Activated CD4-positive, alpha-beta T cell treated with anti-CD3 and anti-CD28 coated beads for 1 hour (primary cell): Measurements from ENCODE around the gene GALNT5.
"Not testable (repeated sequence)": the region's sequence is repeated elsewhere in the genome, so short reads cannot be mapped to it uniquely, and the experiment has no call there.

Source experiments
- DNase-seq: peaks from one replicate; pipeline ENCODE4 v3.0.0-alpha.2; 2020

GALNT5 gene

DNA sequence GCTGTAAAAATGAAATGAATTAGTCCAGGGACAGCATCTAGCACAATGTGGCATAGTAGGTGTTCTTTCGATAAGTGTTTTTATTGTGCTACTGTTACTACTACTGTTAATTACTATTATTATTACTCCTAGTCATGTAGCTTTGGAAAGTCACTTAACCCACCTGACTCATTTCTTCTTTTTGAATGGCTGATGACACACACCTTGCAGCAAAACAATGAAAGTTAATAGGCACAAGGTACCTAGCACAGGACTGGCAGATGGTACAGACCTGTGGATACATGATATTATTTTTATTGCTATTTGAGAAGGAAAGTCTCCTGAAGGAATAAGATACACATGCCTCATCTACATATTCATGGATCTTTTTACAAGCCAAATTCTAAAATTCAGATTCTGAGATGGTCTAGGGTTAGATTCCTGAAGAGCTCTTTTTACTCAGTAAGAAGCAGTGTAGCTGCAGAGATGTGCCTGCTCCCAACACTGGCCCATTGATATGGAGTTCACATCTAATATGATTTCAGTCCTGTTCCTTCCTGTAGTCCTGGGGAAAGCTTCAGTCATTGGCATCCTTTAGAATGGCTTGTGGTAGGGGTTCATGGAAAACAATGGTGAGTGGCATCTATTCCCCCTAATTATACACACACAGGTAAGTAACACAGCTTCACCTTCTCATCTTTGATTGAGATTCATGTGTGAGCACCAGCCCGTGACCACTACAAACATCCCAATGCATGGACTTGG is 76.0 kb downstream of the GALNT5 start:
- no peak for DNase-seq

GRCh38 chr2:157334335-157334734 is 76.8 kb downstream of the GALNT5 start:
- no peak for DNase-seq

DNA sequence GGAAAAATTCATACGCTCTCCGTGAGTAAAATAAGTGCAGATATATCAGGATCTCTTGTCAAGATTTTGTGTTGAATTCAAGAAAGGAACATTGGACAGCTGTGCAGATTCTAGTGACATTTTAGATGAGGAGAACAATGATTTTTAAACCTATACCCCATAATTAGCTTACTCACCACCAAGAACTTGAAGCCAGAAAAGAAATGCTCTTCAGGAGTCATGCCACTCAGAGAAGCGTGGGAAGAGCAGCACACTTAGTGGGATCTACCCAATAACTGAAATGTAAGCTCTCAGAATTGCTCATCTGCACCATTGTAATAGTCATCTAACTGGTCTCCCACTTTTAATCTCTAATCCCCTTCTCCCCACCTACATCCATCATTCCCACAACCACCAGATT is 77.3 kb downstream of the GALNT5 start:
- DNase-seq = no peak

DNA sequence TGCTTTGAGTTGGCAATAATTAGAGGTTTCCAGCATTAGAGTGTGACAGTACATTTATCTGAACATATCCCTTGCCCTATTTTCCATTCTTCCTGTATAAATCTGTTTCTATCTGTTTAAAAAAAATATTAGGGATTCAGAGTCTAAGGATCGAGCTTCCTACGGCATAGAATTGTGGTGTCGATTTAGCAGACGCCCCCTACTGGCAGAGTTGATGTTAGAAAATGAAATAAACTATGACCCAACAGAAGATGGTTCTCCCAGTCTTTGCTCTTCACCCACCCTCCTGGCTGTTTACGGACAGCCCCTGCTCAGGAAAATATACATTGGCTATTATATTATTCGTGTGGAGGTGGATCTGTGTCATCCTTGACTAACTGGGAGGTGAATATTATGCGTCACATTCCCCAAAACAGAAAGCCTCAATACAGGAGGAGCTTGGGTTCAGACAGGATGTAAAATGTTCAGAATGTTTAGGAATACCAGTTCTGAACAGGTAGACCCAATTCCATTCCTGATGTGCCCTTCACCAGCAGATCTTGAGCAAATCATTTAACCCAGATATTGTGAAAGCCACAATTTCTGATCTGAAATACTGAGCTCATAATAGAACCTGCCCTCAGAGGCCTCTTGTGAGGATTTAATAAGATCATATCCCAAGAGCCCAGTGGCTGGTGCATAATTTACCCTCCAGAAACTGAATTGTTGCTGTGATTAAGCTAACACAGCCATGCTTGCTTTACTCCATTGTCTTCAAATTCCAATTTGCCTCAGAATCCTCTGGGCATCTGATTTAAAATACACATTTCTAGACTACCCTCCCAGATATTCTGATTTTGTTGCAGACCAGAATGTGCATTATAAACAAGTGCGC is 78.9 kb downstream of the GALNT5 start:
- DNase-seq = no peak

DNA sequence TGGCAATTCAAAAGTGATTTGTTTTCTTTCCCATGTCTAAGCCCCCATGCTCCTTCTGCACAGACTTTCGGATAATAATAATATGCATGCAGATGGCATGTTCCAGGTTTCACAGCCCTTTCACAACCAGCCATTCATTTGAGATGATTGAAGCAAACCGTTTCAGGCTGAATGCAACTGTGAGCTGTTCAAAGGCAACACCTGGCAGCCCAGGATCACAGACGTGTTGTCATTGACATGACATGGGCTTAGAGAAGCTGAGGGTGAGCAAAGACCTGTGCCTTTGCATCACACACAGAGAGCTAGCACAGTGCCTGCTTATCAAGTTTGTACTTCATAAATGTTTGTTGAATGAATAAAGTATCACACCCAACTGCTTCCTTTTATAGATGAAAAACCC is 80.5 kb downstream of the GALNT5 start:
- no peak for DNase-seq

DNA sequence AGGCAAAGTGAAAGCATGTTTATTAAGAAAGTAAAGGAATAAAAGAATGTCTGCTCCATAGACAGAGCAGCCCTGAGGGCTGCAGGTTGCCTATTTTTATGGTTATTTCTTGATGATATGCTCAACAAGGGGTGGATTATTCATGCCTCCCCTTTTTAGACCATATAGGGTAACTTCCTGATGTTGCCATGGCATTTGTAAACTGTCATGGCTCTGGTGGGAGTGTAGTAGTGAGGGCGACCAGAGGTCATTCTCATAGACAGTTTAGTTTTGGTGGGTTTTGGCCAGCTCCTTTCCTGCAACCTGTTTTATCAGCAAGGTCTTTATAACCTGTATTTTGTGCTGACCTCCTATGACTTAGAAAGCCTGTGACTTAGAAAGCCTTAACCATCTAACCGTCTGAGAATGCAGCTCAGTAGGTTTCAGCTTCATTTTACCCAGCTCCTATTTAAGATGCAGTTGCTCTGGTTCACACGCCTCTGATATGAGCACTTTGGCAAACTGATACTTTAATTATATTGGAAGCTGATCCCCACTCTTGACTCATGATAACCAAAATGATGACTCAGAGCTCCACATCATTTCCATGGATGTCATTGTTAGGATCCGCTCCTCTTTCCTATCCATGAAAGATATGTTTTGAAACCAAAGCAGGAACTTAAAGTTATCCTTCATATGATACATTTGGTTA is 82.6 kb downstream of the GALNT5 start:
- DNase-seq = no peak

GRCh38 chr2:157341381-157341780 is 83.9 kb downstream of the GALNT5 start:
- not testable (repeated sequence) for DNase-seq

DNA sequence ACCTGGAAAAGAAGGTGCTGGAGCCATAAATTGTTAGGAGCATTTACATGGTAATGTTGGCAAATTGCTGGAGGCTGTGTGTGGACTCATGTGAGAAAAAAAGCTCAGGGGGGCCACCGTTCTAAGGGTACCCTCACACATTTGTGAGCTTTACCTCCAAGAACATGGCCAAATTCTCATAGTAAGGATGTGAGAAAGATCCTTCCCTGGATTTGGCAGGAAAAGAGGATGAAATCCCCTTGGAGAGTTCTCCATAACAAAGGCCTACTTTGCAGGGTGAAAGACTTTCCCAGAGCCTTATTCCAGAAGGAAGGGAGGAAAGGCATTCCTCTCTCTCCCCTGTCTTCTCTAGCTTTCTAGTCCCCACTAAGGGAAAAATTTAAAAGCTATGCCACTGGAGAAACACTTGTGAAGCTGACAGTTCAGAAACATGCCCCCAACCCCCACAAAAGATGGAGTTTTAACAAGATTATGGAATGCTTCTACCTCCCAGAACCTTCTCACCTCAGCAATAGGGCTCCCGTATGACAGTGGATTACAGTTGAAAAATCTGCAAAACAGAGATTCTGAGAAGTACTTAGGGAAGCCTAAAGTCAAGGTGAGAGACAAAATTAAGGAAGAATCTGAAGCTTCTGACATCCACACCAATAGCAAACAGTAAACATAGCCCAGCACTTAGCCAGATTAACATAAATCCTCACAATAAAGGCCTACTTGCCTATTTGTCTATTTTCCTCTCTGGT is 88.3 kb downstream of the GALNT5 start:
- DNase-seq = no peak

DNA sequence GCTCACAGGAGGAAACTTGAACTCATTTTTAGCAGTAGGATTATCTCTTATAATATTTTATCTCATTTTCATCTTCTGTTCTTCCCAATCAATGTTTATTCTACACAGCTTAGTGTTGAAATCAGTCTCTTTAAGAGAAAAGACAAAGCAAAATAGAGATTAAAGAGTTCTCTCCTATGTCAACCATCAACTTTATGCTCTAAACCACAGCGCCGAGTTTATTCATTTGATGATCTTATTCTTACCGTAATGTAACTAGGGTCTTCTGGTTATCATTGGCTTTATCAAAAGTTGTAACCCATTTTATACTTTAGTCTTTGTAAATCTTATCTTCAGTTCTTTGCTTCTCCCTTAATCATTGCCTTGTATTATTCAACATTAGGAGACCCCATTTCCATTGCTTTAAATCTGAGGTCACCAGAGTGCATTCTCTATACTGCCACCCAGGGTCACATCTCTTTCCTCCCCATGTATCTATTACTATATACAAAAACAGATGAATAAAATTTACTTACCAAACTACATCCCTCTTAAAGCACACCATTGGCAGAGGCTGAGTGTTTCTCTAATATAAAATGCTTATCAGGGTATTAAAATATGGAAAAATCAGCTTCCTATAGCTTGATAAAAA is 90.9 kb downstream of the GALNT5 start:
- DNase-seq = no peak

DNA sequence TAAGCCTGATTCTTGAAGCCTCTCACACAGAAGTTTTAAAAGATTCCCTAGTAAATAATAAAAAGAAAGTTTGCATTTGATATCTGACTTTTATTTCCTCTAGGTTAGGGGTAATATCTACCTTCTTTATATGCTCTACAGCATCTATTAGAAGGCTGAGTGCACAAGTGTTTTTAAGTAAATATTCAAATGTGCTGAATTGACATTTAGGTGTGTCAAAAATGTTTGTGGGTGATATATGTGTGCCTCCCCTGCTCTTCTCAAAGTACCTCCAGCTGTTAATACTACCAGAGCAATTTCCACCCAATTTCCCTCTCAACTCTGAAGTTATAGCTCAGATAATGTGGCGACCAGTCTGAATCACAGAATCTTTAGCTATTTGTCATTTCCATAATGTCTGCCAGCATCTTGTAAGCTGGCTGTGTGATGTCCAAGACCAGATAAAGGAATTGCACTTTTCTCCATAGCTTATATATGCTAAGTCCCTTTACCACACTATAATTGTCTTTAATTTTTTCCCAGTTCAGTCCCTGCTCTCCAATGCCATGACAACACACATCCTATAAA is 92.5 kb downstream of the GALNT5 start:
- DNase-seq = no peak

DNA sequence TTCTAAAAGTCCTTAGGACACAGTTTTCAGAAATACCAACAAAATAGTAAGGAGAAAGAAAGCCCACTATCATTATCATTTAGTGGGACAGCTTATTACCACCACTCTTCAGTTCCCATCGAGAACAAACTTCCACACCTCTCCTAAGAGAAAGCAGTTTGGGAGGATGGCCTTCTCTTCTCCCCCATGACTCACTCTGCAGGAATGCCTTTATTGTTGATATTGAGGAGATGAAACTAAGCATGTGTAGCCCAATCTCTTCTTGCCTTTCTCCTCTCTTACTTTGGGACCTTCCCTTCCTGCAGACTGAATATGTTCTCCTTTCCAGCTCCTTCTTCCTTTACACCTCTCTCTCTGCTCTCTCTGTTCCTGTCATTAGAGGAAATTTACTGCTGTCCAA is 98.1 kb downstream of the GALNT5 start:
- no peak for DNase-seq

GRCh38 chr2:157359628-157360027 is 102.1 kb downstream of the GALNT5 start:
- DNase-seq = no peak

- DNase-seq = no peak
Observed at GRCh38 chr2:157361526-157361925, 104.0 kb downstream of the GALNT5 start.

GRCh38 chr2:157362627-157363026 is 105.1 kb downstream of the GALNT5 start:
- no peak for DNase-seq

DNA sequence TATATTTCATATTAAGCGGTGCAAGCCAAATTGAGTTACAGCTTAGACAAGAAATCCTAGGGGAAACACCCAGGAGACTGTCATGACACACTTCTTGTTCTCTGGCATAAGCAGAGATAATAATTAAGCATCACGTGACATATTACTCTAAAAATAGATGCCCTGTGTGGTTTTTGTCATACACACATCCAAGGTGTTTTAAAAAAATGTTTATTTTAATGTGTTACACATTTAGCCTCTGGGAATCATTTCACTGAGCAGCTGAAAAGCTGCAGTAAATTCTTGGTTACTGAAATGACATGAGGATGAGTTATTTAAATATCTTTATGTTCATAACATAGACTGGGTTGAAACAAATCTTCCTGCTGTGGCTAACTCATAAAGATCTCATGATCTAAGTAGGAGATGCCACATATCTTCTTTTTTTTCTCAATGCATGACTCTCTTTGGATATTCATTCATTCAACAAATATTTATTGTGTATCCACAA is 106.2 kb downstream of the GALNT5 start:
- DNase-seq = no peak
